IMR-90 (cell line): ENCODE data around the gene RBFOX2. TPM values are rescaled to one million over a fixed set of nuclear protein-coding genes. Genes with fewer than 3 reads are reported as not detected.

Experiments
- ATAC-seq: fragments of 200-7000 bp; cut with Tn5 transposase; 2 replicates; pipeline ENCODE4 v1.9.1; 2020; ENCODE audit warnings: low read depth, mild to moderate bottlenecking, moderate library complexity
- BruUV-seq: library from RNA; stranded (reverse); fragments of 400-500 nt; replicated peaks from 2 replicates; lab custom pipeline; 2021; lab: Mats Ljungman, UMichigan
- CTCF ChIA-PET: fragments of 300-600 bp; formaldehyde crosslinking; extraction: SDS; loops from one replicate; lab custom pipeline; 2021; ENCODE audit warnings: antibody characterized with exemption; lab: Yijun Ruan, JAX
- POLR2A ChIA-PET: fragments of 300-600 bp; sonication (Branson Sonifier 250); formaldehyde crosslinking; loops from one replicate; lab custom pipeline; 2022; ENCODE audit warnings: antibody characterized with exemption; ENCODE audit not compliant: unreplicated experiment; lab: Charles Lee
- DNase-seq: peaks from one replicate; pipeline ENCODE4 v3.0.0; 2013
- H2AFZ ChIP-seq: replicated peaks from 2 replicates; pipeline ENCODE3; 2013; ENCODE audit warnings: low read length, mild to moderate bottlenecking; ENCODE audit not compliant: poor library complexity
- H2AK5ac ChIP-seq: 2 replicates; pipeline ENCODE4 v1.6.1; 2013; ENCODE audit warnings: low read depth, low read length, inconsistent platforms
- H2AK9ac ChIP-seq: replicated peaks from 2 replicates; pipeline ENCODE3; 2013; ENCODE audit warnings: mild to moderate bottlenecking, low read depth, low read length, moderate library complexity; ENCODE audit not compliant: poor library complexity
- H2BK120ac ChIP-seq: 2 replicates; pipeline ENCODE4 v1.6.1; 2013; ENCODE audit warnings: low read depth, low read length, inconsistent platforms
- H2BK15ac ChIP-seq: 3 replicates; pipeline ENCODE4 v1.6.1; 2013; ENCODE audit warnings: low read depth, low read length, inconsistent platforms
- H2BK20ac ChIP-seq: 2 replicates; pipeline ENCODE4 v1.6.1; 2013; ENCODE audit warnings: low read depth, mild to moderate bottlenecking, inconsistent platforms, low read length, moderate library complexity
- H2BK5ac ChIP-seq: 2 replicates; pipeline ENCODE4 v1.6.1; 2013; ENCODE audit warnings: mild to moderate bottlenecking, low read depth, low read length, inconsistent platforms; ENCODE audit not compliant: poor library complexity, severe bottlenecking
- H3K14ac ChIP-seq: replicated peaks from 2 replicates; pipeline ENCODE4 v1.6.1; 2013; ENCODE audit warnings: low read depth, low read length, inconsistent platforms
- H3K18ac ChIP-seq: 2 replicates; pipeline ENCODE4 v1.6.1; 2013; ENCODE audit warnings: low read depth, low read length, control low read depth
- H3K23ac ChIP-seq: 2 replicates; pipeline ENCODE4 v1.6.1; 2013; ENCODE audit warnings: low read depth, low read length, inconsistent platforms
- H3K27ac ChIP-seq: 2 replicates; pipeline ENCODE4 v1.5.1; 2013; ENCODE audit warnings: mild to moderate bottlenecking, control low read depth, low read length; ENCODE audit not compliant: insufficient read depth
- H3K27me3 ChIP-seq: 2 replicates; pipeline ENCODE4 v1.6.1; 2013; ENCODE audit warnings: low read length; ENCODE audit not compliant: control insufficient read depth, insufficient read depth
- H3K36me3 ChIP-seq: 2 replicates; pipeline ENCODE4 v1.6.1; 2013; ENCODE audit warnings: low read length, mixed read lengths; ENCODE audit not compliant: control insufficient read depth, insufficient read depth
- H3K4ac ChIP-seq: 2 replicates; pipeline ENCODE4 v1.6.1; 2013; ENCODE audit warnings: low read depth, low read length, inconsistent platforms
- H3K4me1 ChIP-seq: 2 replicates; pipeline ENCODE4 v1.6.1; 2013; ENCODE audit warnings: low read length, mixed read lengths; ENCODE audit not compliant: control insufficient read depth, insufficient read depth
- H3K4me2 ChIP-seq: 2 replicates; pipeline ENCODE4 v1.6.1; 2013; ENCODE audit warnings: low read depth, mild to moderate bottlenecking, control low read depth, low read length, moderate library complexity
- H3K4me3 ChIP-seq: 2 replicates; pipeline ENCODE4 v1.5.1; 2013; ENCODE audit warnings: low read depth, mild to moderate bottlenecking, control low read depth, low read length, moderate library complexity; ENCODE audit not compliant: insufficient read depth
- H3K56ac ChIP-seq: 2 replicates; pipeline ENCODE4 v1.6.1; 2013; ENCODE audit warnings: low read length, inconsistent platforms; ENCODE audit not compliant: insufficient read depth; ENCODE audit errors: extremely low read depth
- H3K79me1 ChIP-seq, 2 experiments: 2 replicates each; pipeline ENCODE4 v1.6.1; 2013; ENCODE audit warnings: low read length in 2 of 2, inconsistent platforms in 1 of 2, low read depth in 1 of 2
- H3K9ac ChIP-seq: 2 replicates; pipeline ENCODE4 v1.6.1; 2013; ENCODE audit warnings: low read depth, low read length, control low read depth
- H3K9me1 ChIP-seq: 2 replicates; pipeline ENCODE4 v1.6.1; 2013; ENCODE audit warnings: low read length, inconsistent platforms; ENCODE audit not compliant: insufficient read depth
- H3K9me3 ChIP-seq: 2 replicates; pipeline ENCODE4 v1.6.1; 2013; ENCODE audit warnings: low read length; ENCODE audit not compliant: control insufficient read depth, insufficient read depth
- H4K20me1 ChIP-seq: 2 replicates; pipeline ENCODE4 v1.6.1; 2013; ENCODE audit warnings: low read length, inconsistent platforms; ENCODE audit not compliant: insufficient read depth
- H4K5ac ChIP-seq: 2 replicates; pipeline ENCODE4 v1.6.1; 2013; ENCODE audit warnings: mild to moderate bottlenecking, low read depth, low read length, control low read depth
- H4K8ac ChIP-seq, 2 experiments: 2 replicates each; pipeline ENCODE4 v1.6.1; 2013; ENCODE audit warnings: low read depth in 2 of 2, low read length in 2 of 2, control low read depth in 1 of 2, inconsistent platforms in 1 of 2
- H4K91ac ChIP-seq: 2 replicates; pipeline ENCODE4 v1.6.1; 2013; ENCODE audit warnings: low read depth, low read length, inconsistent platforms; ENCODE audit not compliant: insufficient read depth
- BHLHE40 ChIP-seq: fragments of 150-350 bp; IDR thresholded peaks from 2 replicates; pipeline ENCODE4 v1.6.1; 2016; ENCODE audit warnings: mild to moderate bottlenecking, low read depth, low read length
- RAD21 ChIP-seq: IDR thresholded peaks from 2 replicates; pipeline ENCODE4 v1.6.1; 2012; ENCODE audit warnings: low read length, improper control_type of control experiment
- RFX5 ChIP-seq: IDR thresholded peaks from 2 replicates; pipeline ENCODE4 v1.8.0; 2012; ENCODE audit warnings: low read depth, mild to moderate bottlenecking, low read length, moderate library complexity
- WGBS, 2 experiments: methylation state at CpG; one replicate each; pipeline versions ENCODE4 v1.1.5 to v1.1.7; 2013; ENCODE audit warnings: missing lambda C conversion rate in 2 of 2; ENCODE audit not compliant: insufficient read length in 1 of 2; ENCODE audit errors: extremely low coverage in 2 of 2; 5-methylcytosine and 5-hydroxymethylcytosine counted together
- dilution Hi-C: fragments of 300-500 bp; cut with HindIII; formaldehyde crosslinking; loops from one replicate; pipeline ENCODE4 v1.14.3; 2018; ENCODE audit warnings: low sequenced_read_pairs; ENCODE audit not compliant: unreplicated experiment
- in situ Hi-C: fragments of 300-500 bp; cut with MboI; formaldehyde crosslinking; loops from 3 replicates; pipeline ENCODE4 v1.14.3; 2019; ENCODE audit warnings: low sequenced_read_pairs, inconsistent platforms, mixed read lengths
- intact Hi-C: fragments of 100-400 bp; cut with micrococcal nuclease; formaldehyde crosslinking; loops from 2 replicates; pipeline ENCODE4 v1.10.0; 2022
- polyA plus RNA-seq, 3 experiments: library from polyadenylated mRNA; depleted of rRNA; stranded (reverse); fragments of >200 nt; gene quantifications; 2 replicates each; pipeline ENCODE4 v1.2.3, GENCODE V29; 2012; ENCODE audit warnings: low replicate concordance in 1 of 3
- total RNA-seq: library from RNA; depleted of rRNA; stranded (reverse); fragments of >200 nt; gene quantifications from 2 replicates; pipeline ENCODE4 v1.2.3, GENCODE V29; 2012

The RBFOX2 gene
- total and polyA plus RNA-seq, 2 of the 4 experiments (the other 2 are of a cell fraction): 146 to 178 TPM

- CTCF ChIA-PET: no interaction called here
- ATAC-seq: no peak
- Histone ChIP-seq H2BK120ac (no peak overlapping the region), H4K20me1 (peaks cover 31% of the 10 kb centered on the region), H4K5ac (no peak overlapping the region), H2BK5ac (no peak overlapping the region), H2BK20ac (no peak overlapping the region), H2BK15ac (no peak overlapping the region), H2AK9ac (no peak overlapping the region), H4K91ac (no peak overlapping the region), H3K23ac (no peak overlapping the region), H3K4me1 (peaks cover 5% of the 10 kb centered on the region), H3K14ac (no peak overlapping the region), H2AFZ (no peak overlapping the region), H3K4me3 (no peak overlapping the region), H3K18ac (no peak overlapping the region), H3K27me3 (no peaks in the 10 kb centered on the region), H3K4me2 (no peak overlapping the region), H3K27ac (no peak overlapping the region), H4K8ac (no peak overlapping the region), H2AK5ac (no peak overlapping the region), H3K9me3 (no peaks in the 10 kb centered on the region), H3K4ac (no peak overlapping the region), H3K36me3 (no peaks in the 10 kb centered on the region), H3K9me1 (peaks cover 5% of the 10 kb centered on the region), H3K79me1 (peaks cover 31 to 72% of the 10 kb centered on the region in 2 experiments), H3K56ac (no peak overlapping the region), H3K9ac (no peak overlapping the region)
- DNase-seq: no peak
- BruUV-seq: no TSS peak
- intact Hi-C loops (no loop called here), dilution Hi-C loops (no loop called here), in situ Hi-C loops (no loop called here)
- TF ChIP-seq RFX5 (no peak), RAD21 (no peak), BHLHE40 (no peak)
- no CpG with 5 or more reads among the region's 3 CpGs for WGBS, 2 experiments
- POLR2A ChIA-PET: no interaction called here
These were observed 79.4 kb downstream of the RBFOX2 start for GRCh38 chr22:35949243-35949642.
